Measurements from ENCODE around the gene DUS4L.
"Not testable (repeated sequence)": the region's sequence is repeated elsewhere in the genome, so short reads cannot be mapped to it uniquely, and the experiment has no call there.

DUS4L gene

DNA sequence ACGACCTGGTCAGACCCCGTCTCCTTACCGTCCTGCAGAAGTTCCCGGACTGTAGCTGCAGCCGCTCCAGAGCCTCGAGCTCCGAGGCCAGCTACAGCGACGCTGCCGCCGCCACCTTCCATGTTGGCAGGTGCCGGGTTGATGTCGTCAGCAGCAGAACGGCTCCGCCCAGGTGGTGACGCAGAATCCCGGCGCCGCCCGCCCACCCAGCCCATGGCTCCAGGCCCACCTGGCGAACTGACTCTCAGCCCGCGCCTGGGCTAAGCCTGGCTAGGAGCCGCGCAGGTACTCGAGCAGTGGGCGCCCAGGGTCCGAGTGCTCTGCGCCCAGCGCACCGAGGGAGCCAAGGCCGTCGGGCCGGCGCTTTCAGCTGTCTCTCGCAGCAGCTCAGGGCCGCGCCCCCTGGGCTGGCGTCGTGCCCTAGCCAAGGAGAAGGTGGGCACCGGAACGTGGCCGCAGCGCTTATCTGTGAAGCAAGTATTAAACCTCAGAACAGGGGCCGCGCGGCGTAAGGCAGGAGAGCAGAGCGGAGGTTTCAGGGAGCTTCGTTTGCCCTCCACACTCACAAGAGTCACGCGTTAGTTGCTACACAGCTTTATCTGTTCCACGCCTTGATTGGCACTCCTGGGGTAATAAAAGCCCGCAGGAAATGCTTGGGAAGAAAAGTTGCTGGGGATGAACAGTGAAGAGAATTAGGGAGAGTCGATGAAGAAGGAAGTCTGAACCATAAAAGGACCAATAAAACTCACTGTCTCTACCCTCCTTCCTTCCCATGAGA, at the start of gene DUS4L, which contains the start of gene COG5:
Gene DUS4L (plus strand): TSS at position 197 of the 778 bp plus-strand sequence. CDS start 3,100 bp downstream, outside the sequence.
Gene COG5 (minus strand): TSS at position 146 of the 778 bp plus-strand sequence. CDS start 24 bp downstream, at position 122.
- FAIRE-seq = no peak

DNA sequence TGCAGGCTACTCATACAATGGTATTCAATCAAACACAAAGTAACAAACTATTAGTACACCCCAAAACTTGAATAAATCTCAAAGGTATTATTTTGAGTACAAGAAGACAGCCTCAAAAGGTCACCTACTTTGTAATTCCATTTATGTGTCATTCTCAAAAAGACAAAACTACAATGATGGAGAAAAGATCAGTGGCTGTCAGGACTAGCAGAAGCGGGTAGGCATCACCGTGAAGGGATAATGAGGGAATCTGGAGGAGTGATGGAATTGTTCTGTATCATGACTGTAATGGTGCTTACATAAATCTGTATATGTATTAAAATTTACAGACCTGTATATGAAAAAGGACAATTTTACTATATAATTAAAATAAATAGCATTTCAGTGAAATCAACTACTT, 37.1 kb upstream of the DUS4L start:
- no peak for FAIRE-seq

GRCh38 chr7:107527196-107527595, 36.6 kb upstream of the DUS4L start:
- FAIRE-seq = no peak

- no peak for FAIRE-seq
Measured at GRCh38 chr7:107528461-107528860, 35.3 kb upstream of the DUS4L start.

DNA sequence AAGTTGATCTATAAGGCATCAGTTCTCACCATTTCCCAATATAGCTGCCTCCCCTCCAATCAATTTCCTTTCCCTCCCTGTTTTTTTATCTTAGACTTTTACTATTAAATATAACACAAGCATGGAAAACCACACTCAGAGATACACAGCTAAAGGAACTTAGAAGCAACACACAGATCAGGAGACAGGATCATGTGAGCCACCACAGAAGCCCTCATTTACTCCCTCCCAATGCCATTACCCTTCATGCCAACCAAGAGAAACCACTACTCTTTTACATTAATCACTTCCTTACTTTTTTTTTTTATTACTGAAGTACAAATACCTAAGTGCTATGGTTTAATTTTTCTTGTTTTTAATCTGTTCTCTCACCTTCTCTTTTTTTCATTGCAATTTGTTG, 33.0 kb upstream of the DUS4L start:
- FAIRE-seq = no peak

DNA sequence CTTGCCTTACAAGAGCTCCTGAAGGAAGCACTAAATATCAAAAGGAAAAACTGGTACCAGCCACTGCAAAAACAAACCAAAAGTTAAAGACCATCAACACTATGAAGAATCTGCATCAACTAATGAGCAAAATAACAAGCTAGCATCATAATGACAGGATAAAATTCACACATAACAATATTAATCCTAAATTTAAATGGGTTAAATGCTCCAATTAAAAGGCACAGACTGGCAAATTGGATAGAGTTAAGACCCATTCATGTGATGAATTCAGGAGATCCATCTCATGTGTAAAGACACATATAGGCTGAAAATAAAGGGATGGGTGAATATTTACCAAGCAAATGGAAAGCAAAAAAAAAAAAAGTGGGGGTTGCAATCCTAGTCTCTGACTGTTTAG, 29.6 kb upstream of the DUS4L start:
- no peak for FAIRE-seq

GRCh38 chr7:107537228-107537627, 26.5 kb upstream of the DUS4L start:
- not testable (repeated sequence) for FAIRE-seq

DNA sequence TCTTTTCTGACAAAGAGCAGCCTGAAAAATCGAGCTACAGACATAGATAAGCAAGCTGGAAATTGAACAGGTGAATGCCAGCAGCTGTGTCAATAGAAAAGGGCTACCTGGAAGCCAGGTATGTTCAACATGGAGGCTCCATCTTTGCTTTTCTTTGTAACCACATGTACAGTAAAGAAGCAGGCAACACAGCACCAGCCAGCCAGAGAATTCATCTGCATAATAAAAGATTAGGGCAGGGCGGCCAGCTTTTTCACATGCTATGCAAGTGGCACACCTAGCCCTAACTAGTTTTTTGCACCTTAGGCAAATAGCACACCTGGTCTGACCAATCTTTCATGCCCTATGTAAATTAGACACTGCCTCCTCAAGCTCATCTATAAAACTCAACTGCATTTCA, 25.8 kb upstream of the DUS4L start:
- FAIRE-seq = no peak

GRCh38 chr7:107543338-107543993, 20.3 kb upstream of the DUS4L start:
- no peak for FAIRE-seq

DNA sequence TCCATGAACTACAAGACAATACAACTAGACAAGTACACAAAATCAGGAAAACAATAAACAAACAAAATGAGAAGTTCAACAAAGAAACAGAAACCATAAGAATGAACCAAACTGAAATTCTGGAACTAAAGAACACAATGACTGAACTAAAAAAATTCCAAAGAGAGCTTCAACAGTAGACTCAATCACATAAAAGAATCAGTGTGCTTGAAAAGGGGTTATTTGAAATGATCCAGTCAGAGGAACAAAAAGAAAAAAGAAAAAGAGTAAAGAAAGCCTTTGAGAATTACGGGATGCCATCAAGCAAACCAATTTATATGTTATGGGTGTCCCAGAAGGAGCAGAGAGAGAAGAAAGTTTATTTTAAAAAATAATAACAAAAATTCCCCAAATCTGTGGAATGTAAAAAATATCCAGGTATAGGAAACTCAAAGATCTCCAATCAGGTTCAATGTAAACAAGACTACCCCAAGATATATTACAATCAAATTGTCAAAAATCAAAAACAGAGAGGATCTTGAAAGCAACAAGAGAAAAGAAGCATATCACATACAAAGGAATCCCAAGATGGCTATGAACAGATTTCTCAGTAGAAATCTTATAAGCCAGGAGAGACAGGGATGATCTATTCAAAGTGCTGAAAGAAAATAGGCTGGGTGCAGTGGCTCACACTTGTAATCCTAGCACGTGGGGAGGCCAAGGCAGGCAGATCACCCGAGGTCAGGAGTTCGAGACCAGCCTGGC, 18.8 kb upstream of the DUS4L start:
- FAIRE-seq = no peak

- no peak for FAIRE-seq
Measured at GRCh38 chr7:107551936-107552335, 11.8 kb upstream of the DUS4L start.

DNA sequence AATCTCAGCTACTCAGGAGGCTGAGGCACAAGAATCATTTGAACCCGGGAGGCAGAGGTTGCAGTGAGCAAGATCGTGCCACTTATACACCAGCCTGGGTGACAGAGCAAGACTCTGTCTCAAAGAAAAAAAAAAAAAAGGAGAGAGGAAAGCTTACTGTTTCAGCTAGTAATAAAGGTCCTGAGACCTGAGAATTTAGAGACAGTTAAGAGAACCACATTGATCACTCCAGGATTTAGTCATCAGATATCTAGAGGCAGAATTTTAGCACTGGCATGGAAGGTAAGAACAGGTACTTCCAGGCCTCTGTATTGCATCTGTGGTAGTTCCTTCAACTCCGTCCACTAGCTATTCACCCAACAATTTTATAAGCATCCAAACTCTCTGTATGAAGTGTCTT, 7.9 kb upstream of the DUS4L start:
- FAIRE-seq = no peak

DNA sequence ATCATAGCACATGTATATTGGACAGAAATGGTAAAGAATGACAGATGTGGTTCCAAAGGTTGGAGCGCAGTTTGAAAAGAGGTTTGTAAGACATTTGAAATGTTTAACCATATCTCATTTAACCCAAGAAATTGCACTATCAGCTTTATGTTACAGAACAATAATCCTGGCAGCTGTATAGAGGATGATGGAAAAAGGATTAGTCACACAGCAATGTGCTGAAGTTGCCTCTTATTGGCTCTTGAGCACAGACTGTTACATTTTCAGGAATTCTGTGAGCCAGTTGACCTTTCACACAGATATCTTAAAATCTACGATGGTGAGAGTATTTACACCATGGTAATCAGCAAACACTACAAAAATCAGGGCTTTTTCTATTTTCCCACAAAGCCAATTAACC, 3.9 kb upstream of the DUS4L start:
- no peak for FAIRE-seq

DNA sequence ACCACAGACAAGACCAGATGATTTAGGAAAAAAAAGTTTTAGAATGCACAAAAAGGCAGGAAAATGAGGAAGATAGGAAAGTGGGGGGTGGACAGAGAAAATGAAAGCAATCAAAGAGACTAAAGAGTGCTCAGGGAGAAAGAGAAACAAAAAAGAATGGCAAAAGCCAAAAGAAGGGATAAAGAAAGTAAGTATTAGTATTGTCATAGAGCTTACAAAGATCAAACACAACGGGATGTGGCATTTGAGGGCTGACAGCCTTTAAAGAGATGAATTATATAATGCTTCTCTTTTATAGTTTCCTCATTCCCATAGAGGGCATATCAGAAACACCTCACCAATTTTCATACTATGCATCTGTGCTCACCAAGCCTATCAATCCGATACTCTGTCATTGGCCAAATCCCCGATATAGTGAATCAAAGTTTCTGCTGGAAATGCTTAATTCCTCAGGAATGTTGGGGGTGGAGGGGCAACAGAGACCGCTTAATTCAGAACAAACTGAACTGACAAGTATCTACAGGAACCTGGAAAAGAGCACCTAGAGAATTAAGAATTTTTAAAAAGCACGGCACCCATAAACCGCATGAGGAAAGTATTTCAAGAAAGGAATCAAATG, 2.8 kb upstream of the DUS4L start:
- no peak for FAIRE-seq

- no peak for FAIRE-seq
Measured at GRCh38 chr7:107563081-107563774, 543 bp upstream of the DUS4L start.

- FAIRE-seq = no peak
Measured at GRCh38 chr7:107564553-107565298, 955 bp downstream of the DUS4L start.

DNA sequence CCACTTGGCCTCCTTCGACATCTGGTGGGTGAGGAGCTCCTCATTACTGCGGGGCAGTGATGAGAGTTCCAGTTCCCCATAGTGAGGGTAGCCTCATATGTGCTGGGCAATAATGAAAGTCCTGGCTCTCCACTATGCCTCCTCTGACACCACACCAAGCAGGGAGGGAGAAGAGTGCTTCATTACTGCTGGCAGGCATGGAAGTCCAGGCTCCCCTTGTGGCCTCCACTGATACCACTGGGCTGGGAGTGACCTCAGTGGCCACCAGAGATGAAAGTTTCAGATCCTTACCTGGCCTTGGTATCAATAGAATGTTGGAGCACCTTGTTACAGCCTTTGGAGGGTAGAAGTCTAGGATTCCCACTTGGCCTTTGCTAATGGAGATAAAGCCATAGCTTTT, 6.5 kb downstream of the DUS4L start:
- FAIRE-seq = no peak

DNA sequence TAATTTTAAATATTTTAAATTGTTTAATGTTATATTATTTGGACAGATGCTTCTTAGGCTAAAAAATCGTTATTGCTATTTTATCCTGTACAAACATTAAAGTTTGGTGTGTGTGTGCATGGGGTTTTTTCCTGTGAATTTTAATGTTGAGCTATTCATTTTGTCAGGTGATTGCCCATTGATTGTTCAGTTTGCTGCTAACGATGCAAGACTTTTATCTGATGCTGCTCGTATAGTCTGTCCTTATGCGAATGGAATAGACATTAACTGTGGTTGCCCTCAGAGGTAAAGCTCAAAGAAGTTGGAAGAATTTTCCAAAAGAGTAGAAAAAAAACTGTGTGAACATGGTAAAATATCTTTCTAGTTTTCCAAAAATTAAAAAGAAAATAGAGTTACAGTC, 9.8 kb downstream of the DUS4L start:
- no peak for FAIRE-seq

- no peak for FAIRE-seq
Measured at GRCh38 chr7:107579554-107579884, 15.7 kb downstream of the DUS4L start.

GRCh38 chr7:107579885-107580715, 16.3 kb downstream of the DUS4L start, which contains the start of gene BCAP29:
TSS of gene BCAP29 (plus strand) at chr7:107580246. CDS start at chr7:107580773, 527 bp downstream.
- FAIRE-seq = no peak

Measured in G401.6 (cell line).